GM18505 (cell line): ENCODE measurements around the gene KCNN3.

Source experiments
- ATAC-seq: cut with Tn5 transposase; IDR thresholded peaks from one replicate; pipeline ENCODE4 v1.9.1; 2021; ENCODE audit not compliant: unreplicated experiment
- POLR2A ChIP-seq: IDR thresholded peaks from 4 replicates; pipeline ENCODE4 v1.6.1; 2011; ENCODE audit warnings: borderline replicate concordance; ENCODE audit not compliant: insufficient read depth, insufficient read length; ENCODE audit errors: extremely low read depth

KCNN3 gene

GRCh38 chr1:154666051-154666790 lies 203.9 kb downstream of the KCNN3 start:
- TF ChIP-seq POLR2A, result no peak
- no peak for ATAC-seq

GRCh38 chr1:154664331-154665002 lies 205.6 kb downstream of the KCNN3 start:
- no peak for TF ChIP-seq POLR2A
- no peak for ATAC-seq

- ATAC-seq, result no peak
- TF ChIP-seq POLR2A, result no peak
Observed at GRCh38 chr1:154663471-154664060, 206.5 kb downstream of the KCNN3 start.

- TF ChIP-seq POLR2A, result no peak
Observed at GRCh38 chr1:154661110-154661509, 209.0 kb downstream of the KCNN3 start.

GRCh38 chr1:154659823-154660592 lies 210.1 kb downstream of the KCNN3 start:
- ATAC-seq, result no peak
- TF ChIP-seq POLR2A, result no peak

More at GRCh38 chr1:154661110-154661509, 209.0 kb downstream of the KCNN3 start:
- ATAC-seq, result no peak

- TF ChIP-seq POLR2A, result no peak
Observed at GRCh38 chr1:154657556-154657955, 212.5 kb downstream of the KCNN3 start.

GRCh38 chr1:154652893-154653292 lies 217.2 kb downstream of the KCNN3 start:
- TF ChIP-seq POLR2A, result no peak
- no peak for ATAC-seq

More at GRCh38 chr1:154657556-154657955, 212.5 kb downstream of the KCNN3 start:
- no peak for ATAC-seq
